Measurements from ENCODE around the gene KRCC1. TPM values are rescaled to one million over a fixed set of nuclear protein-coding genes. Genes with fewer than 3 reads are reported as not detected.

Gene KRCC1
- total RNA-seq, 1 donor = 24.2 TPM

DNA sequence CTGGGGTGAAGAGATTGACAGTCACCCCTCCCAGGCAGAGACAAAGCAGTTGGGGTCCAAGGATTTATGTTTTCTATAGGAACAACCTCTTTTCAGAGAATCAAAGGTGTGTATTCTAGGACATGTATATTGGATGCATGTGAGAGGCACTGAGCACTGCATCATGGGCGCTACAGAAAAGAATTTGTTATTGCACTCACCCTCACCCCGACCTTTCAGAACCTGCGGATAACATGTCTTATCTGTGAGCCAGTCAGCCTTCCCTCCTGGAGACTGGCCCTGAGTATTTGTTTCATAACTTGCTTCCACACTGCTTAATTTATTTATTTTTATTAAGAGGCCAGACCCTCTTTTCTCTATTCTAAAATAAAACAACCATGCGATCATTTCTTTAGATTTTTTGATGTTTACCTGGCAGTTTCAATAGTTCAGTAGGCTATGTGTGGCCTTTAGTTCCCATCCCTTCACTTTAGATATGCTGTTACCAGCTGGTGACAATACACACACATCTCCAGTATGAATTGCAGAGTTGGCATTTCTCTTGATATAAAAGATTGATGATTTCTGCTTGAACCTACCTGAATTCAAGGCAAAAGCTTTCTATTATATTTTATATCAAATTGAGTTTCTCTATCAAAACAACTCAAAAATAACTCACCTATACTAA is 42.4 kb upstream of the KRCC1 start:
- H2AFZ ChIP-seq (ENCODE audit: low read length) = no peak overlapping the region
- H3K36me3 ChIP-seq (ENCODE audit: insufficient read depth, low read length) = no peaks in the 10 kb centered on the region
- H4K20me1 ChIP-seq (ENCODE audit: insufficient read depth, low read length) = no peaks in the 10 kb centered on the region
- TF ChIP-seq CTCF (IDR thresholded peaks at IDR 0.05; ENCODE audit: extremely low read depth, low read depth, low read length) = no peak
- no peaks in the 10 kb centered on the region for H3K4me1 ChIP-seq (ENCODE audit: insufficient read depth, low read length)
- no peak overlapping the region for H3K4me3 ChIP-seq (ENCODE audit: insufficient read depth, low read length)
- H3K9me3 ChIP-seq (ENCODE audit: low read depth, low read length) = no peaks in the 10 kb centered on the region
- H3K4me2 ChIP-seq (ENCODE audit: insufficient read depth, low read length) = no peak overlapping the region
- H3K27me3 ChIP-seq (ENCODE audit: insufficient read depth, low read length) = no peaks in the 10 kb centered on the region
- H3K79me2 ChIP-seq (ENCODE audit: insufficient read depth, low read length) = no peaks in the 10 kb centered on the region
- no peak overlapping the region for H3K27ac ChIP-seq (ENCODE audit: low read depth, low read length)
- no peak for DNase-seq (ENCODE audit: insufficient read length, low spot score, missing footprints)

DNA sequence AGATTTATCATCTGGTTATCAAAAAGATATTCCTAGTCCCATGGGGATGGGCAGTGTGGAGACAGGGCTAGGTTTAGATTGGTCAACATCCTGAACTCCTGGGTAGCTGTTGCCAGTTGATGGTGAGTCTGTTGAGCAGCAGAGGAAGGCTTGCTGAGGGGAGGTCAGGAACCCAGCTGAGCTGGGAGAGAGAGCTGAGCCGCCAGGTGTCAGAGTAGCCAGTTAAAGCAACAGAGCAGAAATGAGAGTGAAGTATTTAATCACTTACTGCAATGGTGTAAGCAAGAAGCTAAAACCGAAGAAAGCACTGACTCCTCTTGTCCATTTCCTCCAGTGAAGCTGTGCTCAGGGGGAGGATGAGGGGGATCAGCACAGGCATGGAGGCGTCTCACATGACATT is 41.6 kb upstream of the KRCC1 start:
- H3K4me2 ChIP-seq (ENCODE audit: insufficient read depth, low read length) = no peak overlapping the region
- no peak for TF ChIP-seq CTCF (IDR thresholded peaks at IDR 0.05; ENCODE audit: extremely low read depth, low read depth, low read length)
- no peaks in the 10 kb centered on the region for H3K4me1 ChIP-seq (ENCODE audit: insufficient read depth, low read length)
- H3K36me3 ChIP-seq (ENCODE audit: insufficient read depth, low read length) = no peaks in the 10 kb centered on the region
- H3K27ac ChIP-seq (ENCODE audit: low read depth, low read length) = no peak overlapping the region
- H2AFZ ChIP-seq (ENCODE audit: low read length) = no peak overlapping the region
- H4K20me1 ChIP-seq (ENCODE audit: insufficient read depth, low read length) = no peaks in the 10 kb centered on the region
- no peak overlapping the region for H3K4me3 ChIP-seq (ENCODE audit: insufficient read depth, low read length)
- H3K9me3 ChIP-seq (ENCODE audit: low read depth, low read length) = no peaks in the 10 kb centered on the region
- no peak for DNase-seq (ENCODE audit: insufficient read length, low spot score, missing footprints)
- H3K79me2 ChIP-seq (ENCODE audit: insufficient read depth, low read length) = no peaks in the 10 kb centered on the region
- H3K27me3 ChIP-seq (ENCODE audit: insufficient read depth, low read length) = no peaks in the 10 kb centered on the region

GRCh38 chr2:88096708-88097107 is 41.1 kb upstream of the KRCC1 start:
- Histone ChIP-seq H4K20me1 (ENCODE audit: insufficient read depth, low read length) (no peaks in the 10 kb centered on the region), H3K36me3 (ENCODE audit: insufficient read depth, low read length) (no peaks in the 10 kb centered on the region), H3K9me3 (ENCODE audit: low read depth, low read length) (no peaks in the 10 kb centered on the region), H3K4me2 (ENCODE audit: insufficient read depth, low read length) (no peak overlapping the region), H3K79me2 (ENCODE audit: insufficient read depth, low read length) (no peaks in the 10 kb centered on the region), H3K4me3 (ENCODE audit: insufficient read depth, low read length) (no peak overlapping the region), H3K4me1 (ENCODE audit: insufficient read depth, low read length) (no peaks in the 10 kb centered on the region), H3K27me3 (ENCODE audit: insufficient read depth, low read length) (no peaks in the 10 kb centered on the region), H3K27ac (ENCODE audit: low read depth, low read length) (no peak overlapping the region), H2AFZ (ENCODE audit: low read length) (no peak overlapping the region)
- no peak for DNase-seq (ENCODE audit: insufficient read length, low spot score, missing footprints)
- no peak for TF ChIP-seq CTCF (IDR thresholded peaks at IDR 0.05; ENCODE audit: extremely low read depth, low read depth, low read length)

DNA sequence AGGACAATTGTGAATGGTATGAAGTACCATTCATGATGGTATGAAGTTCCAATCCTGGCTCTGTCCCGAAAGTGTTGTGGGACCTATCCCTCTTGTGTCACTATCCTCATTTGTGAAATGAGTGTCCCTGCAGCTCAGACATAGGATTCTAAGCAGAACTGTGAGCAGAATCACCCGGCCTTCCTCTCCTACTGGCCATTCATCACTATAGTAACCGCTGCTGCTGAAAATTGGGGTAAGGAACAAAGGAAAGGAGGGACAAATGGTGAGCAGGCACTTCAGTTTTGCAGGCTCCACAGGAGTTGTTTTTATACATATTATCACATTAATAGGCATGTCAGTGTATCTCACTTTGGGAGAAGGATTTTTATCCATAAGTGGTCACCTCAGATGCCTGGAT is 39.4 kb upstream of the KRCC1 start:
- Histone ChIP-seq H3K4me1 (ENCODE audit: insufficient read depth, low read length) (no peaks in the 10 kb centered on the region), H3K4me3 (ENCODE audit: insufficient read depth, low read length) (no peak overlapping the region), H3K27me3 (ENCODE audit: insufficient read depth, low read length) (no peaks in the 10 kb centered on the region), H2AFZ (ENCODE audit: low read length) (no peak overlapping the region), H3K36me3 (ENCODE audit: insufficient read depth, low read length) (no peaks in the 10 kb centered on the region), H4K20me1 (ENCODE audit: insufficient read depth, low read length) (no peaks in the 10 kb centered on the region), H3K27ac (ENCODE audit: low read depth, low read length) (no peak overlapping the region), H3K9me3 (ENCODE audit: low read depth, low read length) (no peaks in the 10 kb centered on the region), H3K4me2 (ENCODE audit: insufficient read depth, low read length) (no peak overlapping the region), H3K79me2 (ENCODE audit: insufficient read depth, low read length) (no peaks in the 10 kb centered on the region)
- DNase-seq (ENCODE audit: insufficient read length, low spot score, missing footprints) = no peak
- TF ChIP-seq CTCF (IDR thresholded peaks at IDR 0.05; ENCODE audit: extremely low read depth, low read depth, low read length) = no peak
